PFSK-1 (cell line): ENCODE results near the gene SORD.

ENCODE experiments used
- POLR2AphosphoS5 ChIP-seq: IDR thresholded peaks from 2 replicates; pipeline ENCODE4 v1.6.1; 2012; ENCODE audit warnings: low read depth, mild to moderate bottlenecking, control low read depth, low read length, moderate library complexity
- REST ChIP-seq, 2 experiments: IDR thresholded peaks; 2 replicates each; pipeline versions ENCODE4 v1.6.1 to v1.8.0; 2011 to 2012; ENCODE audit warnings: low read depth in 2 of 2, low read length in 2 of 2, control low read depth in 1 of 2, inconsistent platforms in 1 of 2, mild to moderate bottlenecking in 1 of 2, moderate library complexity in 1 of 2; ENCODE audit not compliant: insufficient read depth in 1 of 2
- SIN3A ChIP-seq: IDR thresholded peaks from 2 replicates; pipeline ENCODE4 v1.6.1; 2012; ENCODE audit warnings: mild to moderate bottlenecking, low read length, moderate library complexity, borderline replicate concordance; ENCODE audit not compliant: insufficient read depth

GRCh38 chr15:45009046-45009445 is 13.9 kb upstream of the SORD start:
- TF ChIP-seq POLR2AphosphoS5 (no peak), SIN3A (no peak), REST (IDR thresholded peaks at IDR 0.05; ENCODE audit: insufficient read depth in 1 of 2, low read depth in 2 of 2, low read length in 2 of 2) (no peak)
